ENCODE results near the gene LRP1B. TPM values are rescaled to one million over a fixed set of nuclear protein-coding genes. Genes with fewer than 3 reads are reported as not detected.

Gene LRP1B
- polyA plus RNA-seq, 2 of the 4 experiments (the other 2 are of a cell fraction): 0.03 TPM; not detected in 1

- TF ChIP-seq PBX3 (IDR thresholded peaks at IDR 0.05) (no peak), FOSB (CRISPR knock-in tag; IDR thresholded peaks at IDR 0.05) (no peak)
Measured at GRCh38 chr2:141878016-141878415, 252.8 kb downstream of the LRP1B start (continued).

GRCh38 chr2:141871913-141872634 lies 258.7 kb downstream of the LRP1B start:
- TF ChIP-seq ZNF302 (CRISPR knock-in tag; IDR thresholded peaks at IDR 0.05) (no peak), ESRRA (IDR thresholded peaks at IDR 0.05; ENCODE audit: borderline replicate concordance, low read length) (no peak), CTCF (IDR thresholded peaks at IDR 0.05) (no peak), TFCP2L1 (CRISPR knock-in tag; IDR thresholded peaks at IDR 0.05) (no peak), FOXS1 (CRISPR knock-in tag; IDR thresholded peaks at IDR 0.05) (no peak), RAD21 (conservative IDR thresholded peaks at IDR 0.05 in 1 of 2, IDR thresholded peaks at IDR 0.05 in 1 of 2) (no peak)
- Histone ChIP-seq H3K9me3 (no peaks in the 10 kb centered on the region), H3K4me1 (no peaks in the 10 kb centered on the region), H3K4me2 (no peak overlapping the region), H3K4me3 (no peak overlapping the region), H3K27ac (no peak overlapping the region)
- FAIRE-seq: no peak
- WGBS (ENCODE audit: missing lambda C conversion rate): 7% methylated on average over 3 of the region's 3 CpGs
- ATAC-seq: no peak
- POLR2A ChIA-PET: no interaction called here
- no peak for DNase-seq (ENCODE audit: low read depth in 1 of 2, low spot score in 1 of 2)
- CTCF ChIA-PET: no interaction called here

GRCh38 chr2:141869572-141869971 lies 261.2 kb downstream of the LRP1B start:
- ChIA-PET CTCF (no interaction called here), POLR2A (no interaction called here)
- no peak overlapping the region for H3K4me2 ChIP-seq
- no peaks in the 10 kb centered on the region for H3K9me3 ChIP-seq
- no peak for TF ChIP-seq RCOR1 (IDR thresholded peaks at IDR 0.05; ENCODE audit: low read depth, low read length)
- TF ChIP-seq PBX3 (IDR thresholded peaks at IDR 0.05): no peak
- TF ChIP-seq MAZ (IDR thresholded peaks at IDR 0.05; ENCODE audit: borderline replicate concordance, low read depth, low read length): no peak
- TF ChIP-seq HMGXB4 (CRISPR knock-in tag; IDR thresholded peaks at IDR 0.05; ENCODE audit: borderline replicate concordance): no peak
- TF ChIP-seq RFX5 (IDR thresholded peaks at IDR 0.05): no peak
- no peak for TF ChIP-seq HOXA7 (CRISPR knock-in tag; IDR thresholded peaks at IDR 0.05)
- TF ChIP-seq GATA3 (IDR thresholded peaks at IDR 0.05; ENCODE audit: borderline replicate concordance): no peak
- no peak for TF ChIP-seq PHF8 (IDR thresholded peaks at IDR 0.05; ENCODE audit: borderline replicate concordance, low read depth)
- no peak for TF ChIP-seq NR3C1 (IDR thresholded peaks at IDR 0.05)
- no peak for TF ChIP-seq CTCF (IDR thresholded peaks at IDR 0.05)
- TF ChIP-seq HOXB5 (CRISPR knock-in tag; IDR thresholded peaks at IDR 0.05): no peak
- TF ChIP-seq RNF2 (IDR thresholded peaks at IDR 0.05; ENCODE audit: borderline replicate concordance, low read depth): no peak
- no peak overlapping the region for H3K27ac ChIP-seq
- no peak for FAIRE-seq
- no peaks in the 10 kb centered on the region for H3K4me1 ChIP-seq
- 27% methylated on average over 1 of the region's 1 CpG for WGBS (ENCODE audit: missing lambda C conversion rate)
- no peak overlapping the region for H3K4me3 ChIP-seq
- DNase-seq (ENCODE audit: low read depth in 1 of 2, low spot score in 1 of 2): no peak
- no peak for ATAC-seq

Measured in A549 (cell line).